OCI-LY1 (cell line): Measurements from ENCODE around the gene RTL10.

Experiments used
- H2AFZ ChIP-seq: fragments of 200-600 bp; sonication (generic), shearing (Covaris generic); 2 replicates; pipeline ENCODE4 v1.6.0; 2014; ENCODE audit warnings: antibody characterized with exemption, mild to moderate bottlenecking, low read length
- H3F3A ChIP-seq: fragments of 200-600 bp; sonication (generic), shearing (Covaris generic); 2 replicates; pipeline ENCODE4 v1.6.0; 2014; ENCODE audit warnings: mild to moderate bottlenecking, antibody characterized with exemption, low read length, moderate library complexity; ENCODE audit not compliant: insufficient read depth
- H3K27ac ChIP-seq: fragments of 200-600 bp; sonication (generic); 2 replicates; pipeline ENCODE4 v1.5.1; 2014; ENCODE audit warnings: low read length, mixed run types, mild to moderate bottlenecking, low read depth; ENCODE audit not compliant: poor library complexity, severe bottlenecking
- H3K27me3 ChIP-seq: fragments of 200-600 bp; sonication (generic); 2 replicates; pipeline ENCODE4 v1.6.0; 2014; ENCODE audit warnings: antibody characterized with exemption, mild to moderate bottlenecking, low read length, moderate library complexity; ENCODE audit not compliant: insufficient read depth
- H3K36me3 ChIP-seq: fragments of 200-600 bp; sonication (generic); 2 replicates; pipeline ENCODE4 v1.6.1; 2014; ENCODE audit warnings: mild to moderate bottlenecking, antibody characterized with exemption, low read length, moderate library complexity, mixed read lengths; ENCODE audit not compliant: insufficient read depth
- H3K4me1 ChIP-seq: fragments of 200-600 bp; sonication (generic); 2 replicates; pipeline ENCODE4 v1.5.1; 2014; ENCODE audit warnings: mild to moderate bottlenecking, low read length, moderate library complexity; ENCODE audit not compliant: insufficient read depth, severe bottlenecking
- H3K4me2 ChIP-seq: fragments of 200-600 bp; sonication (generic), shearing (Covaris generic); 2 replicates; pipeline ENCODE4 v1.6.1; 2014; ENCODE audit warnings: low read length
- H3K4me3 ChIP-seq: fragments of 200-600 bp; sonication (generic); 2 replicates; pipeline ENCODE4 v1.5.1; 2014; ENCODE audit warnings: low read length, low read depth, mild to moderate bottlenecking, mixed read lengths; ENCODE audit not compliant: poor library complexity, severe bottlenecking
- H3K79me2 ChIP-seq: fragments of 200-600 bp; shearing (Covaris generic); 2 replicates; pipeline ENCODE4 v1.6.1; 2016; ENCODE audit warnings: mixed run types, low read length, mixed read lengths; ENCODE audit not compliant: insufficient read depth
- H3K9ac ChIP-seq: fragments of 200-600 bp; sonication (generic), shearing (Covaris generic); 2 replicates; pipeline ENCODE4 v1.6.1; 2014; ENCODE audit warnings: mild to moderate bottlenecking, low read length, mixed read lengths
- H3K9me2 ChIP-seq: fragments of 200-600 bp; sonication (generic), shearing (Covaris generic); 2 replicates; pipeline ENCODE4 v1.6.1; 2014; ENCODE audit warnings: low read depth, mild to moderate bottlenecking, low read length, mixed read lengths
- H3K9me3 ChIP-seq: fragments of 200-600 bp; shearing (Covaris generic); 2 replicates; pipeline ENCODE4 v1.6.1; 2014; ENCODE audit warnings: low read length, mixed read lengths
- H4K20me1 ChIP-seq: fragments of 200-600 bp; sonication (generic), shearing (Covaris generic); 2 replicates; pipeline ENCODE4 v1.6.0; 2016; ENCODE audit warnings: mild to moderate bottlenecking, low read length; ENCODE audit not compliant: insufficient read depth
- EZH2 ChIP-seq: fragments of 200-600 bp; sonication (generic), shearing (Covaris generic); IDR thresholded peaks from 2 replicates; pipeline ENCODE4 v1.8.0; 2017; ENCODE audit warnings: borderline replicate concordance, mixed run types, mild to moderate bottlenecking, antibody characterized with exemption, low read length, moderate library complexity, mixed read lengths
- TF ChIP-seq, protein P1 (sequence below): fragments of 200-600 bp; sonication (generic), shearing (Covaris generic); IDR thresholded peaks from 2 replicates; pipeline ENCODE4 v1.5.1; 2017; ENCODE audit warnings: mild to moderate bottlenecking, antibody characterized with exemption, low read length, moderate library complexity, mixed read lengths

RTL10 gene

GRCh38 chr22:19869497-19870152, 15.0 kb upstream of the RTL10 start:
- no peaks in the 10 kb centered on the region for H3K9me2 ChIP-seq
- no peak overlapping the region for H3K4me2 ChIP-seq

GRCh38 chr22:19868773-19869471, 14.2 kb upstream of the RTL10 start:
- no peaks in the 10 kb centered on the region for H3K36me3 ChIP-seq
- H3F3A ChIP-seq, result no peaks in the 10 kb centered on the region
- H2AFZ ChIP-seq, result no peak overlapping the region
- no peaks in the 10 kb centered on the region; the same call in 1 of the 2 replicates for H3K27me3 ChIP-seq
- H3K4me1 ChIP-seq, result peaks cover 5% of the 10 kb centered on the region
- no peak overlapping the region for H3K4me2 ChIP-seq
- H3K9ac ChIP-seq, result no peak overlapping the region
- no peak overlapping the region for H3K4me3 ChIP-seq
- no peaks in the 10 kb centered on the region for H3K9me3 ChIP-seq
- H3K9me2 ChIP-seq, result no peaks in the 10 kb centered on the region
- H4K20me1 ChIP-seq, result no peaks in the 10 kb centered on the region
- H3K79me2 ChIP-seq, result no peaks in the 10 kb centered on the region
- TF ChIP-seq EZH2, result no peak
- TF ChIP-seq, protein P1, sequence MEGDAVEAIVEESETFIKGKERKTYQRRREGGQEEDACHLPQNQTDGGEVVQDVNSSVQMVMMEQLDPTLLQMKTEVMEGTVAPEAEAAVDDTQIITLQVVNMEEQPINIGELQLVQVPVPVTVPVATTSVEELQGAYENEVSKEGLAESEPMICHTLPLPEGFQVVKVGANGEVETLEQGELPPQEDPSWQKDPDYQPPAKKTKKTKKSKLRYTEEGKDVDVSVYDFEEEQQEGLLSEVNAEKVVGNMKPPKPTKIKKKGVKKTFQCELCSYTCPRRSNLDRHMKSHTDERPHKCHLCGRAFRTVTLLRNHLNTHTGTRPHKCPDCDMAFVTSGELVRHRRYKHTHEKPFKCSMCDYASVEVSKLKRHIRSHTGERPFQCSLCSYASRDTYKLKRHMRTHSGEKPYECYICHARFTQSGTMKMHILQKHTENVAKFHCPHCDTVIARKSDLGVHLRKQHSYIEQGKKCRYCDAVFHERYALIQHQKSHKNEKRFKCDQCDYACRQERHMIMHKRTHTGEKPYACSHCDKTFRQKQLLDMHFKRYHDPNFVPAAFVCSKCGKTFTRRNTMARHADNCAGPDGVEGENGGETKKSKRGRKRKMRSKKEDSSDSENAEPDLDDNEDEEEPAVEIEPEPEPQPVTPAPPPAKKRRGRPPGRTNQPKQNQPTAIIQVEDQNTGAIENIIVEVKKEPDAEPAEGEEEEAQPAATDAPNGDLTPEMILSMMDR, result no peak
- H3K27ac ChIP-seq, result no peak overlapping the region

More at GRCh38 chr22:19869497-19870152, 15.0 kb upstream of the RTL10 start:
- no peaks in the 10 kb centered on the region; the same call in 1 of the 2 replicates for H3K27me3 ChIP-seq
- H3K9me3 ChIP-seq, result no peaks in the 10 kb centered on the region
- no peak overlapping the region for H3K4me3 ChIP-seq
- H3K27ac ChIP-seq, result no peak overlapping the region
- no peaks in the 10 kb centered on the region for H3K79me2 ChIP-seq
- H3K36me3 ChIP-seq, result no peaks in the 10 kb centered on the region
- H3F3A ChIP-seq, result no peaks in the 10 kb centered on the region
- TF ChIP-seq, protein P1, result no peak
- no peak for TF ChIP-seq EZH2
- no peak overlapping the region for H3K9ac ChIP-seq
- no peak overlapping the region for H2AFZ ChIP-seq
- H3K4me1 ChIP-seq, result peaks cover 10% of the 10 kb centered on the region
- H4K20me1 ChIP-seq, result no peaks in the 10 kb centered on the region

- H3K27me3 ChIP-seq, result no peaks in the 10 kb centered on the region
- H3K36me3 ChIP-seq, result no peaks in the 10 kb centered on the region
- peaks cover 5% of the 10 kb centered on the region for H3K4me1 ChIP-seq
- no peak overlapping the region for H3K4me3 ChIP-seq
- no peaks in the 10 kb centered on the region for H3K9me3 ChIP-seq
- no peak overlapping the region for H3K9ac ChIP-seq
- H2AFZ ChIP-seq, result no peak overlapping the region
- H3K27ac ChIP-seq, result no peak overlapping the region
- no peak overlapping the region for H3K4me2 ChIP-seq
- no peaks in the 10 kb centered on the region for H4K20me1 ChIP-seq
- H3K79me2 ChIP-seq, result no peaks in the 10 kb centered on the region
- H3F3A ChIP-seq, result no peaks in the 10 kb centered on the region
- no peak for TF ChIP-seq EZH2
- TF ChIP-seq, protein P1, result peak; percentile 24; the same call in 1 of the 2 replicates
- no peaks in the 10 kb centered on the region for H3K9me2 ChIP-seq
Observed at GRCh38 chr22:19868333-19868732, 13.7 kb upstream of the RTL10 start.
